SK-N-SH (cell line): ENCODE measurements around the gene LYRM2. TPM values are rescaled to one million over a fixed set of nuclear protein-coding genes. Genes with fewer than 3 reads are reported as not detected.

Source experiments
- CTCF ChIA-PET: fragments of 300-600, 350-600 bp; formaldehyde crosslinking; extraction: SDS; loops from one replicate; lab custom pipeline; 2021; lab: Yijun Ruan, JAX
- POLR2A ChIA-PET: fragments of 350-600 bp; sonication (Branson Sonifier 250); formaldehyde crosslinking; extraction: SDS; loops from one replicate; lab custom pipeline; 2020; ENCODE audit warnings: antibody characterized with exemption, inconsistent platforms; lab: Yijun Ruan, JAX
- DNase-seq: peaks from one replicate; pipeline ENCODE4 v3.0.0; 2012
- H2AFZ ChIP-seq: fragments of 200-600 bp; sonication (generic); 2 replicates; pipeline ENCODE4 v1.8.1; 2016; ENCODE audit warnings: antibody characterized with exemption, mild to moderate bottlenecking, low read depth
- H3F3A ChIP-seq: fragments of 200-600 bp; sonication (generic); replicated peaks from 2 replicates; pipeline ENCODE3; 2016; ENCODE audit warnings: antibody characterized with exemption, mild to moderate bottlenecking; ENCODE audit not compliant: insufficient read depth
- H3K27ac ChIP-seq, 2 experiments: fragments of 200-500 bp in 1 of 2; fragments of 200-600 bp in 1 of 2; sonication (Bioruptor generic) in 1 of 2; sonication (generic), shearing (Covaris generic) in 1 of 2; 2 replicates each; pipeline versions ENCODE4 v1.5.1 to v1.6.1; 2014 to 2016; ENCODE audit warnings: low read depth in 2 of 2, inconsistent platforms in 1 of 2, low read length in 1 of 2, mild to moderate bottlenecking in 1 of 2, mixed read lengths in 1 of 2
- H3K27me3 ChIP-seq: fragments of 200-600 bp; sonication (generic), shearing (Covaris generic); 2 replicates; pipeline ENCODE4 v1.6.1; 2016; ENCODE audit warnings: mixed run types; ENCODE audit not compliant: insufficient read depth
- H3K36me3 ChIP-seq, 2 experiments: fragments of 200-500 bp in 1 of 2; fragments of 200-600 bp in 1 of 2; sonication (Bioruptor generic) in 1 of 2; sonication (generic) in 1 of 2; replicated peaks in 1 of 2; 2 replicates each; pipeline versions ENCODE3 to v1.5.1; 2014 to 2016; ENCODE audit warnings: low read length in 1 of 2, mild to moderate bottlenecking in 1 of 2; ENCODE audit not compliant: insufficient read depth in 2 of 2, control insufficient read depth in 1 of 2
- H3K4me1 ChIP-seq, 2 experiments: fragments of 200-500 bp in 1 of 2; fragments of 200-600 bp in 1 of 2; sonication (Bioruptor generic) in 1 of 2; sonication (generic), shearing (Covaris generic) in 1 of 2; 2 replicates each; pipeline versions ENCODE4 v1.5.1 to v1.6.1; 2014 to 2016; ENCODE audit warnings: low read depth in 1 of 2, low read length in 1 of 2, mixed run types in 1 of 2; ENCODE audit not compliant: insufficient read depth in 2 of 2, control insufficient read depth in 1 of 2
- H3K4me2 ChIP-seq: fragments of 200-600 bp; sonication (generic), shearing (Covaris generic); 2 replicates; pipeline ENCODE4 v1.6.1; 2017; ENCODE audit warnings: mixed run types
- H3K4me3 ChIP-seq, 2 experiments: fragments of 200-500 bp in 1 of 2; fragments of 200-600 bp in 1 of 2; sonication (Bioruptor generic) in 1 of 2; sonication (generic), shearing (Covaris generic) in 1 of 2; 2 replicates each; pipeline versions ENCODE4 v1.5.1 to v1.8.1; 2014 to 2016; ENCODE audit warnings: low read depth in 2 of 2, inconsistent platforms in 1 of 2, low read length in 1 of 2, mild to moderate bottlenecking in 1 of 2, mixed read lengths in 1 of 2, moderate library complexity in 1 of 2
- H3K79me2 ChIP-seq: fragments of 200-600 bp; sonication (generic); 2 replicates; pipeline ENCODE4 v1.8.1; 2017; ENCODE audit warnings: mild to moderate bottlenecking; ENCODE audit not compliant: insufficient read depth
- H3K9ac ChIP-seq: fragments of 200-600 bp; sonication (generic); 2 replicates; pipeline ENCODE4 v1.6.1; 2017; ENCODE audit warnings: mixed run types
- H3K9me2 ChIP-seq: fragments of 200-600 bp; sonication (generic); 2 replicates; pipeline ENCODE4 v1.6.1; 2017; ENCODE audit warnings: mixed run types
- H3K9me3 ChIP-seq: fragments of 200-600 bp; sonication (generic); 2 replicates; pipeline ENCODE4 v1.6.1; 2017; ENCODE audit warnings: mixed run types, mild to moderate bottlenecking, moderate library complexity
- H4K20me1 ChIP-seq: fragments of 200-600 bp; sonication (generic); 2 replicates; pipeline ENCODE4 v1.6.1; 2017; ENCODE audit warnings: mild to moderate bottlenecking, mixed run types; ENCODE audit not compliant: insufficient read depth
- ELF1 ChIP-seq: IDR thresholded peaks from 2 replicates; pipeline ENCODE4 v1.4.0; 2012
- EP300 ChIP-seq, 2 experiments: IDR thresholded peaks; 2 replicates each; pipeline versions ENCODE4 v1.4.0 to v1.6.1; 2012; ENCODE audit warnings: borderline replicate concordance in 1 of 2, low read depth in 1 of 2, low read length in 1 of 2
- FOXJ3 ChIP-seq: sonication (generic); formaldehyde crosslinking; IDR thresholded peaks from 2 replicates; pipeline ENCODE4 v1.5.1; 2020; ENCODE audit warnings: mild to moderate bottlenecking, missing genetic modification reagents
- GABPA ChIP-seq: IDR thresholded peaks from 2 replicates; pipeline ENCODE4 v1.4.0; 2012; ENCODE audit warnings: low read depth, mild to moderate bottlenecking
- GATA2 ChIP-seq: sonication (generic); formaldehyde crosslinking; IDR thresholded peaks from 2 replicates; pipeline ENCODE4 v1.5.0; 2020; ENCODE audit warnings: mild to moderate bottlenecking, missing genetic modification reagents
- JUND ChIP-seq: IDR thresholded peaks from 2 replicates; pipeline ENCODE4 v1.4.0; 2012
- SIN3A ChIP-seq: IDR thresholded peaks from 2 replicates; pipeline ENCODE4 v1.6.1; 2012; ENCODE audit warnings: low read depth, mild to moderate bottlenecking, low read length, moderate library complexity, borderline replicate concordance
- TAF1 ChIP-seq: IDR thresholded peaks from 2 replicates; pipeline ENCODE4 v1.6.1; 2012; ENCODE audit warnings: low read depth, mild to moderate bottlenecking, low read length, moderate library complexity, borderline replicate concordance
- WGBS: methylation state at CpG from one replicate; pipeline ENCODE4 v1.1.6; 2017; ENCODE audit warnings: low lambda C conversion rate; 5-methylcytosine and 5-hydroxymethylcytosine counted together
- polyA plus RNA-seq, 3 experiments: library from polyadenylated mRNA; depleted of rRNA; stranded (reverse); fragments of >200 nt; gene quantifications; 2 replicates each; pipeline ENCODE4 v1.2.3, GENCODE V29; 2012
- TF ChIP-seq, protein P1 (sequence below): IDR thresholded peaks from 2 replicates; pipeline ENCODE4 v1.6.1; 2012; ENCODE audit warnings: mild to moderate bottlenecking, low read depth, low read length, moderate library complexity
- TF ChIP-seq, protein P2 (sequence below): IDR thresholded peaks from 2 replicates; pipeline ENCODE4 v1.4.0; 2012; ENCODE audit warnings: low read depth
- TF ChIP-seq, protein P3 (sequence below): IDR thresholded peaks from 2 replicates; pipeline ENCODE4; 2012

The LYRM2 gene
- polyA plus RNA-seq, 1 of the 3 experiments (the other 2 are of a cell fraction), result 14.5 TPM

DNA sequence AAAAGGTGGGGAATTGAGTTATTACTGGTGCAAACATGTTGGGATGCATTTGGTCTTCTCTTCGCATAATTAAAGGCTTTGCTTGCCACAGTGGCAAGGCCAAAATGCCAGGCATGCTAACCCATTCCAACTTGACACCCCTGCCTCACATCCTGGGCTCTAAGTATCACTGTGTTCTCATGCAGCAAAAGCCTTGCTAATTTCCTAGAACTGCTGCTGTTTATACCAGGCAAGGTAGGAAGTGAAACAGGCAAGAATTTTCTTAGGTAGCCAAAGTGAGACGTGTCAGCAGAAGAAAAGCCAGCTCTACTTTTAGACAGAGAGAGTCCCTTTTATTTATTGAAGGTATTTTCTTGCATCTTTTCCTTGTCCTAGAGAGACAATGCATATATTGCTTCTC lies 41.2 kb downstream of the LYRM2 start (continued):
- TF ChIP-seq EP300 (IDR thresholded peaks at IDR 0.05; ENCODE audit: borderline replicate concordance in 1 of 2, low read depth in 1 of 2, low read length in 1 of 2), result no peak

DNA sequence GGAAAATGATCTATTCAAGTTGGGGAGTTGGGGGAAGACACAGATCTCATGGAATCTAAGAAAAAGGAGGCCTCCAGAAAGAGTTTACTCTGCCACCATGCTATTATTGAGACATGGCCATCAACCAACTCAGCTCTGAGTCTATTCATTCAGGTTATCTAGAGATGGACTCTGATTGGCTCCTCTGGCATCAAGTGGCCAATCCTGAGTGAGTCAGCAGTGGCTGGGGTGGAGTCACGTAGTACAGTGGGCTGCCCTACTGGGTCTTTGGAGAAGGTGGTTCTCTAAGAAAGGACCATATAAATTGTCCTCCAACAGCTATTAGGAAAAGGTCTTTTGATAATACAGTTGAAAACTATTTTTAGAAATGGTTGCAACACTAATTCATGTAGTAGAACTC lies 42.1 kb downstream of the LYRM2 start:
- Histone ChIP-seq H3K4me3 (no peak overlapping the region), H3K9me2 (no peaks in the 10 kb centered on the region), H3F3A (no peaks in the 10 kb centered on the region), H3K9me3 (no peaks in the 10 kb centered on the region), H3K79me2 (no peaks in the 10 kb centered on the region), H3K27ac (no peak overlapping the region), H3K27me3 (no peaks in the 10 kb centered on the region), H2AFZ (no peak overlapping the region), H3K4me1 (no peaks in the 10 kb centered on the region), H3K36me3 (no peaks in the 10 kb centered on the region), H4K20me1 (no peaks in the 10 kb centered on the region), H3K9ac (no peak overlapping the region), H3K4me2 (no peak overlapping the region)
- WGBS, result 43% methylated on average over 1 of the region's 1 CpG
- TF ChIP-seq GABPA, result no peak
- TF ChIP-seq, protein P1, sequence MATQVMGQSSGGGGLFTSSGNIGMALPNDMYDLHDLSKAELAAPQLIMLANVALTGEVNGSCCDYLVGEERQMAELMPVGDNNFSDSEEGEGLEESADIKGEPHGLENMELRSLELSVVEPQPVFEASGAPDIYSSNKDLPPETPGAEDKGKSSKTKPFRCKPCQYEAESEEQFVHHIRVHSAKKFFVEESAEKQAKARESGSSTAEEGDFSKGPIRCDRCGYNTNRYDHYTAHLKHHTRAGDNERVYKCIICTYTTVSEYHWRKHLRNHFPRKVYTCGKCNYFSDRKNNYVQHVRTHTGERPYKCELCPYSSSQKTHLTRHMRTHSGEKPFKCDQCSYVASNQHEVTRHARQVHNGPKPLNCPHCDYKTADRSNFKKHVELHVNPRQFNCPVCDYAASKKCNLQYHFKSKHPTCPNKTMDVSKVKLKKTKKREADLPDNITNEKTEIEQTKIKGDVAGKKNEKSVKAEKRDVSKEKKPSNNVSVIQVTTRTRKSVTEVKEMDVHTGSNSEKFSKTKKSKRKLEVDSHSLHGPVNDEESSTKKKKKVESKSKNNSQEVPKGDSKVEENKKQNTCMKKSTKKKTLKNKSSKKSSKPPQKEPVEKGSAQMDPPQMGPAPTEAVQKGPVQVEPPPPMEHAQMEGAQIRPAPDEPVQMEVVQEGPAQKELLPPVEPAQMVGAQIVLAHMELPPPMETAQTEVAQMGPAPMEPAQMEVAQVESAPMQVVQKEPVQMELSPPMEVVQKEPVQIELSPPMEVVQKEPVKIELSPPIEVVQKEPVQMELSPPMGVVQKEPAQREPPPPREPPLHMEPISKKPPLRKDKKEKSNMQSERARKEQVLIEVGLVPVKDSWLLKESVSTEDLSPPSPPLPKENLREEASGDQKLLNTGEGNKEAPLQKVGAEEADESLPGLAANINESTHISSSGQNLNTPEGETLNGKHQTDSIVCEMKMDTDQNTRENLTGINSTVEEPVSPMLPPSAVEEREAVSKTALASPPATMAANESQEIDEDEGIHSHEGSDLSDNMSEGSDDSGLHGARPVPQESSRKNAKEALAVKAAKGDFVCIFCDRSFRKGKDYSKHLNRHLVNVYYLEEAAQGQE, result no peak
- CTCF ChIA-PET, result interaction anchor here (0.7 to 5.0 kb wide), 2 partner anchors 104 to 163 kb away, joined by 3 to 35 read pairs; partner anchors contain the start of gene ANKRD6
- DNase-seq, result no peak
- POLR2A ChIA-PET, result no interaction called here

DNA sequence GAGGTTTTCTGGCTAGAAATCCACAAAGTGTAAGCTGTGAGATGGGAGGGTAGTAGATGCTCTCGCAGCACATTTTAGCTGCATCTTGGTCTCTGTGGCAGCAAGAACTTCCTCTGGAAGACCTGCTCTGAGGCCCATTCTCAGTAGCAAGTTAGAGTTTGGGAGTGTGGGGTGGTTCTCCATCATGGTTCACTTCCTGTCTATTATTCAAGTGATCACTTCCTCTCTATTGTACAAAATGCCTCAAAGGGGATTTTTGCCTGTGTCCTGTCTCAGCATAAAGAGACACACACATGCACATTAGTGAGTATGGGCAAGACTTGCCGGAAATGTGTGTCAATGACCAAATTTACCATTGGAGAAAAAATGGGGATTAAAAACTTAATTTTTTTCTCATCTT lies 42.5 kb downstream of the LYRM2 start:
- H3K4me3 ChIP-seq, result no peak overlapping the region
- ChIA-PET CTCF (interaction anchor here (0.7 to 5.0 kb wide), 2 partner anchors 104 to 163 kb away, joined by 3 to 35 read pairs; partner anchors contain the start of gene ANKRD6), POLR2A (no interaction called here)
- no peaks in the 10 kb centered on the region for H3K79me2 ChIP-seq
- no peaks in the 10 kb centered on the region for H3K9me2 ChIP-seq
- no peak overlapping the region for H3K27ac ChIP-seq
- 78% methylated on average over 2 of the region's 2 CpGs for WGBS
- no peak overlapping the region for H3K9ac ChIP-seq
- H3F3A ChIP-seq, result no peaks in the 10 kb centered on the region
- H4K20me1 ChIP-seq, result no peaks in the 10 kb centered on the region
- H3K9me3 ChIP-seq, result no peaks in the 10 kb centered on the region
- no peak overlapping the region for H2AFZ ChIP-seq
- TF ChIP-seq TAF1 (no peak), JUND (no peak), ELF1 (no peak), GATA2 (CRISPR knock-in tag) (no peak), FOXJ3 (CRISPR knock-in tag) (no peak), SIN3A (no peak)
- TF ChIP-seq, protein P2, sequence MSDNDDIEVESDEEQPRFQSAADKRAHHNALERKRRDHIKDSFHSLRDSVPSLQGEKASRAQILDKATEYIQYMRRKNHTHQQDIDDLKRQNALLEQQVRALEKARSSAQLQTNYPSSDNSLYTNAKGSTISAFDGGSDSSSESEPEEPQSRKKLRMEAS, result no peak
- TF ChIP-seq, protein P3, sequence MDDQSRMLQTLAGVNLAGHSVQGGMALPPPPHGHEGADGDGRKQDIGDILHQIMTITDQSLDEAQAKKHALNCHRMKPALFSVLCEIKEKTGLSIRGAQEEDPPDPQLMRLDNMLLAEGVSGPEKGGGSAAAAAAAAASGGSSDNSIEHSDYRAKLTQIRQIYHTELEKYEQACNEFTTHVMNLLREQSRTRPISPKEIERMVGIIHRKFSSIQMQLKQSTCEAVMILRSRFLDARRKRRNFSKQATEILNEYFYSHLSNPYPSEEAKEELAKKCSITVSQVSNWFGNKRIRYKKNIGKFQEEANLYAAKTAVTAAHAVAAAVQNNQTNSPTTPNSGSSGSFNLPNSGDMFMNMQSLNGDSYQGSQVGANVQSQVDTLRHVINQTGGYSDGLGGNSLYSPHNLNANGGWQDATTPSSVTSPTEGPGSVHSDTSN, result no peak
- TF ChIP-seq, all 33 proteins: peak for 0
- Histone ChIP-seq H3K4me1 (no peaks in the 10 kb centered on the region), H3K36me3 (no peaks in the 10 kb centered on the region), H3K27me3 (no peaks in the 10 kb centered on the region), H3K4me2 (no peak overlapping the region)
- no peak for DNase-seq
